ENCODE results near the gene CHST8.

CHST8 gene

GRCh38 chr19:33726756-33727155 lies 105.0 kb downstream of the CHST8 start:
- DNase-seq (ENCODE audit: low read depth), result no peak
- no peak overlapping the region for H3K4me3 ChIP-seq (ENCODE audit: low read length)
- TF ChIP-seq CTCF (conservative IDR thresholded peaks at IDR 0.05; ENCODE audit: low read depth, low read length), result no peak

GRCh38 chr19:33727331-33727998 lies 105.7 kb downstream of the CHST8 start:
- TF ChIP-seq CTCF (conservative IDR thresholded peaks at IDR 0.05; ENCODE audit: low read depth, low read length), result no peak

GRCh38 chr19:33728141-33728540 lies 106.4 kb downstream of the CHST8 start:
- DNase-seq (ENCODE audit: low read depth), result no peak
- H3K4me3 ChIP-seq (ENCODE audit: low read length), result no peak overlapping the region
- TF ChIP-seq CTCF (conservative IDR thresholded peaks at IDR 0.05; ENCODE audit: low read depth, low read length), result no peak

More at GRCh38 chr19:33727331-33727998, 105.7 kb downstream of the CHST8 start:
- DNase-seq (ENCODE audit: low read depth), result no peak
- H3K4me3 ChIP-seq (ENCODE audit: low read length), result no peak overlapping the region

- no peak for TF ChIP-seq CTCF (conservative IDR thresholded peaks at IDR 0.05; ENCODE audit: low read depth, low read length)
Observed at GRCh38 chr19:33730858-33731607, 109.3 kb downstream of the CHST8 start.

GRCh38 chr19:33731881-33732280 lies 110.1 kb downstream of the CHST8 start:
- no peak for DNase-seq (ENCODE audit: low read depth)
- H3K4me3 ChIP-seq (ENCODE audit: low read length), result no peak overlapping the region
- no peak for TF ChIP-seq CTCF (conservative IDR thresholded peaks at IDR 0.05; ENCODE audit: low read depth, low read length)

More at GRCh38 chr19:33730858-33731607, 109.3 kb downstream of the CHST8 start:
- no peak for DNase-seq (ENCODE audit: low read depth)
- no peak overlapping the region for H3K4me3 ChIP-seq (ENCODE audit: low read length)

GRCh38 chr19:33734913-33735312 lies 113.2 kb downstream of the CHST8 start:
- DNase-seq (ENCODE audit: low read depth), result no peak
- TF ChIP-seq CTCF (conservative IDR thresholded peaks at IDR 0.05; ENCODE audit: low read depth, low read length), result no peak
- no peak overlapping the region for H3K4me3 ChIP-seq (ENCODE audit: low read length)

- TF ChIP-seq CTCF (conservative IDR thresholded peaks at IDR 0.05; ENCODE audit: low read depth, low read length), result no peak
- DNase-seq (ENCODE audit: low read depth), result no peak
- no peak overlapping the region for H3K4me3 ChIP-seq (ENCODE audit: low read length)
Observed at GRCh38 chr19:33736158-33736557, 114.4 kb downstream of the CHST8 start.
